Vagina (tissue), 2 donors: ENCODE measurements around the gene CABP1. TPM values are rescaled to one million over a fixed set of nuclear protein-coding genes. Genes with fewer than 3 reads are reported as not detected.

ENCODE experiments used
- DNase-seq, 2 donors: peaks; one replicate each; pipeline ENCODE4 v3.0.0-alpha.2; 2017; ENCODE audit errors: extremely low spot score in 2 of 2
- H3K27ac ChIP-seq: fragments of 200-600 bp; sonication (generic); one replicate; pipeline ENCODE4 v1.5.1; 2019
- H3K27me3 ChIP-seq: fragments of 200-600 bp; sonication (generic); one replicate; pipeline ENCODE4 v1.5.1; 2019
- H3K36me3 ChIP-seq, 2 donors: fragments of 200-600 bp; sonication (generic); one replicate each; pipeline ENCODE4 v1.5.1; 2017 to 2019
- H3K4me1 ChIP-seq: fragments of 200-600 bp; sonication (generic); one replicate; pipeline ENCODE4 v1.5.1; 2019
- H3K4me3 ChIP-seq, 2 donors: fragments of 200-600 bp; sonication (generic); 1 replicate in 1 of 2; 2 replicates in 1 of 2; pipeline ENCODE4 v1.5.1; 2016 to 2019
- H3K9me3 ChIP-seq: fragments of 200-600 bp; sonication (generic); one replicate; pipeline ENCODE4 v1.5.1; 2019
- POLR2A ChIP-seq, 2 donors: fragments of 450-650 bp; IDR thresholded peaks; one replicate each; pipeline ENCODE4 v1.6.1; 2017; ENCODE audit warnings: antibody characterized with exemption in 2 of 2, mild to moderate bottlenecking in 2 of 2, moderate library complexity in 2 of 2
- POLR2AphosphoS5 ChIP-seq, 2 donors: sonication (generic); formaldehyde crosslinking; IDR thresholded peaks; one replicate each; pipeline ENCODE4 v1.9.0; 2017; ENCODE audit warnings: antibody characterized with exemption in 2 of 2, mild to moderate bottlenecking in 2 of 2, low read depth in 1 of 2; ENCODE audit not compliant: insufficient read depth in 1 of 2
- intact Hi-C: fragments of 100-400 bp; cut with DNase I; formaldehyde crosslinking; loops from one replicate; pipeline ENCODE4 v1.15.1; 2023
- total RNA-seq: library from RNA; depleted of rRNA; stranded (reverse); fragments of >200 nt; gene quantifications from one replicate; pipeline ENCODE4 v1.2.3, GENCODE V29; 2016
- TF ChIP-seq, protein P1 (sequence below), 3 experiments: fragments of 450-650 bp in 2 of 3; fragments of 200-600 bp in 1 of 3; sonication (generic) in 1 of 3; IDR thresholded peaks; one replicate each; pipeline ENCODE4 v1.5.1; 2017 to 2019; ENCODE audit warnings: antibody characterized with exemption in 3 of 3, mild to moderate bottlenecking in 2 of 3, moderate library complexity in 2 of 3

CABP1 gene
- total RNA-seq, 1 donor from 2014 or later = 0.49 TPM

DNA sequence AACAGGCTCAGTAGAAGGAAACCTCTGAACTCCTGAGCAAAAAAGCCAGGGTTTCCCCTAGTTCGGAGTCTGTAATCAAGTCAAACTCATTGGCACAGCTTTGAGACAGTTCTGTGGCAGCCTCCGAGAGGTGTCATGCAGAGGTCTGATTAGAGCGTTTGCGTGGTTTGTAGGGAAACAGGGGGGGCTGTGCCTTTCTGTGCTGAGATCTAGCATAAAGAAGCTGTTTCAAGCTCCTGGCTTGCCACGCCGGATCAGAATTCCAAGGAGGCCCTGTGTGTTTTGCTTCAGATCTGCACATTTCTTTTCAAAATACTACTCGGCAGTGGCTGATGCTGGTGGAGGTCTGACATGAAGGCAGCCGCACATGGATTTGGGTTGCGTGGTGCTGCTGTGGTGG, 1.7 kb downstream of the CABP1 start:
- Histone ChIP-seq H3K36me3 (no peaks in the 10 kb centered on the region), H3K9me3 (no peaks in the 10 kb centered on the region), H3K4me3 (no peak overlapping the region), H3K27ac (no peak overlapping the region), H3K27me3 (no peaks in the 10 kb centered on the region), H3K4me1 (peaks cover 13% of the 10 kb centered on the region)
- intact Hi-C loops = loop anchor here (5.0 kb wide), 1 partner anchor 325 kb away; no protein-coding TSS in a partner anchor
- no peak for DNase-seq
- TF ChIP-seq, protein P1, sequence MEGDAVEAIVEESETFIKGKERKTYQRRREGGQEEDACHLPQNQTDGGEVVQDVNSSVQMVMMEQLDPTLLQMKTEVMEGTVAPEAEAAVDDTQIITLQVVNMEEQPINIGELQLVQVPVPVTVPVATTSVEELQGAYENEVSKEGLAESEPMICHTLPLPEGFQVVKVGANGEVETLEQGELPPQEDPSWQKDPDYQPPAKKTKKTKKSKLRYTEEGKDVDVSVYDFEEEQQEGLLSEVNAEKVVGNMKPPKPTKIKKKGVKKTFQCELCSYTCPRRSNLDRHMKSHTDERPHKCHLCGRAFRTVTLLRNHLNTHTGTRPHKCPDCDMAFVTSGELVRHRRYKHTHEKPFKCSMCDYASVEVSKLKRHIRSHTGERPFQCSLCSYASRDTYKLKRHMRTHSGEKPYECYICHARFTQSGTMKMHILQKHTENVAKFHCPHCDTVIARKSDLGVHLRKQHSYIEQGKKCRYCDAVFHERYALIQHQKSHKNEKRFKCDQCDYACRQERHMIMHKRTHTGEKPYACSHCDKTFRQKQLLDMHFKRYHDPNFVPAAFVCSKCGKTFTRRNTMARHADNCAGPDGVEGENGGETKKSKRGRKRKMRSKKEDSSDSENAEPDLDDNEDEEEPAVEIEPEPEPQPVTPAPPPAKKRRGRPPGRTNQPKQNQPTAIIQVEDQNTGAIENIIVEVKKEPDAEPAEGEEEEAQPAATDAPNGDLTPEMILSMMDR (IDR thresholded peaks at IDR 0.05) = no peak
- TF ChIP-seq POLR2A (IDR thresholded peaks at IDR 0.05) = no peak
- no peak for TF ChIP-seq POLR2AphosphoS5 (IDR thresholded peaks at IDR 0.05; ENCODE audit: insufficient read depth in 1 of 2, low read depth in 1 of 2)

DNA sequence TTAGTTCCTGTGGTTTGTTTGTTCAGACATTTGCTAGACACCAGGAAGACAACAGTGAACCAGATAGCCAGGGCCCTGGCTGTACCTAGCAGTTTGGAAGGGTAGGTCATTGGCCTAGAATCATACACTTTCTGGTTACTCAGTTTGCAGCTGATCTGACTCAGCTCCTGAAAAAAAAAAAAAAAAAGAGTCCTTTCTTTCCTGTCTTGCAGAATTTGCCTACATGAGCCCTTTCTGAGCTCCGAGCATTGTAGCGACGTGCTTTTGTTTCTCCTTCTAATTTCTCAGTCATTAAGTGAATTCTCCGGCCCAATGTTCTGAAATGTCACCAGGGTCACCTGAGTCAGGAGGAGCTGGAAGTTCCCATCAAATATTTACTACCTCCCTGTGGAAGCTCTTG, 2.4 kb downstream of the CABP1 start:
- H3K9me3 ChIP-seq = no peaks in the 10 kb centered on the region
- H3K36me3 ChIP-seq = no peaks in the 10 kb centered on the region
- intact Hi-C loops = loop anchor here (5.0 kb wide), 1 partner anchor 324 kb away; no protein-coding TSS in a partner anchor
- H3K27ac ChIP-seq = no peak overlapping the region
- no peak overlapping the region for H3K4me3 ChIP-seq
- DNase-seq = no peak
- no peaks in the 10 kb centered on the region for H3K27me3 ChIP-seq
- TF ChIP-seq POLR2A (IDR thresholded peaks at IDR 0.05) = no peak
- TF ChIP-seq, protein P1 (IDR thresholded peaks at IDR 0.05) = no peak
- no peak for TF ChIP-seq POLR2AphosphoS5 (IDR thresholded peaks at IDR 0.05; ENCODE audit: insufficient read depth in 1 of 2, low read depth in 1 of 2)
- H3K4me1 ChIP-seq = peaks cover 13% of the 10 kb centered on the region

DNA sequence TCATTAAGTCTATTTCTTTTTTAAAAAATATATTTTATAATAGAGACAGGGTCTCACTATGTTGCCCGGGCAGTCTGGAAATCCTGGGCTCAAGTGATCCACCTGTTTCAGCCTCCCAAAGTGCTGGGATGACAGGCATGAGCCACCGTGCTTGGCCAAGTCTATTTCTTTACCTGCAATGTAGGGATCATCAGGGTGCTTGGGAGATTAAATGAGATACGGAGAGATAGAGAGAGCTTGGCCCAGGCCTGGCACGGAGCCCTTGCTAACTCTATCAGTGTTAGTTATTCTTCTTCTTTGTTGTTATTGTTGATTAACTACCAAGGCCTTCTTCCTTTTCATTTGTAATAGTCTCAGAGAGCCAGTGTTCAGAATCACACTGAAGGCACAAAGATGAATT, 3.1 kb downstream of the CABP1 start:
- no peak for DNase-seq
- Histone ChIP-seq H3K36me3 (no peaks in the 10 kb centered on the region), H3K9me3 (no peaks in the 10 kb centered on the region), H3K4me3 (no peak overlapping the region), H3K27ac (no peak overlapping the region), H3K4me1 (peaks cover 13% of the 10 kb centered on the region), H3K27me3 (no peaks in the 10 kb centered on the region)
- TF ChIP-seq POLR2A (IDR thresholded peaks at IDR 0.05) (no peak), POLR2AphosphoS5 (IDR thresholded peaks at IDR 0.05; ENCODE audit: insufficient read depth in 1 of 2, low read depth in 1 of 2) (no peak)
- TF ChIP-seq, protein P1 (IDR thresholded peaks at IDR 0.05) = no peak
- intact Hi-C loops = loop anchor here (5.0 kb wide), 1 partner anchor 324 kb away; no protein-coding TSS in a partner anchor

DNA sequence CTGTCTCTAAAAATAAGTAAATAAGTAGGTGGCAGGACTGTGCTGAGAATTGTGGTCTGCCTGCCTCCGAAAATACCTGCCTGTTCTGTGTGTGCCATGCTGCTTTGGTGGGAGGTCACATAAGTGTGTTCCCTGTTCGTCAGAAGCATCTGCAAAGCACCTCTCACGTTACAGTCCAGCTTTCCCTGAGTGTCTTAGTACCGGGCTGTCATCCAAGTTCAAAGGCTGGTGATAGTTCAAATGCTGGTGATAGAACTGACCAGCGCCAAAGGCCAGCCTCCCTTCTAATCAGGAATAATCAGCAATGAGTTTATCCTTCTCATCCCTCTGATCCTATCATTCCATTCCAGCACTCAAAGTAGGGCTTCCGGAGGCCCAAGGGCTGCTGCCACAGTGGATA, 5.6 kb downstream of the CABP1 start:
- Histone ChIP-seq H3K4me3 (no peak overlapping the region), H3K9me3 (no peaks in the 10 kb centered on the region), H3K36me3 (no peaks in the 10 kb centered on the region), H3K27ac (no peak overlapping the region), H3K27me3 (no peaks in the 10 kb centered on the region), H3K4me1 (peaks cover 19% of the 10 kb centered on the region)
- TF ChIP-seq POLR2A (IDR thresholded peaks at IDR 0.05) (no peak), POLR2AphosphoS5 (IDR thresholded peaks at IDR 0.05; ENCODE audit: insufficient read depth in 1 of 2, low read depth in 1 of 2) (no peak)
- TF ChIP-seq, protein P1 (IDR thresholded peaks at IDR 0.05) = no peak
- intact Hi-C loops = loop anchor here (2.0 to 5.0 kb wide), 3 partner anchors 41 to 65 kb away; partner anchors contain the start of genes MLEC, POP5 and UNC119B
- DNase-seq = no peak

DNA sequence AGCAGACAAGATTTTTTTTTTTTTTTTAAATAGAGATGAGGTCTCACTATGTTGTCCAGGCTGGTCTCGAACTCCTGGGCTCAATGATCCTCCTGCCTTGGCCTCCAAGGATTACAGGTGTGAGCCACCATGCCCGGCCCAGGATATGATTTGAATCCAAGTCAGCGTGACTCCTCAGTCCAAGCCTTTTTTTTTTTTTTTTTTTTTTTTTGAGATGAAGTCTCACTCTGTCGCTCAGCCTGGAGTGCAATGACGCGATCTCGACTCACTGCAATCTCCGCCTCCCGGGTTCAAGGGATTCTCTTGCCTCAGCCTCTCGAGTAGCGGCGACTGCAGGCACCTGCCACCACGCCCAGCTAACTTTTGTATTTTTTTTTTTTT, 6.9 kb downstream of the CABP1 start:
- no peak overlapping the region for H3K4me3 ChIP-seq
- no peak for DNase-seq
- H3K36me3 ChIP-seq = no peaks in the 10 kb centered on the region
- intact Hi-C loops = loop anchor here (2.0 to 5.0 kb wide), 3 partner anchors 39 to 65 kb away; partner anchors contain the start of genes MLEC, POP5 and UNC119B
- no peak for TF ChIP-seq POLR2A (IDR thresholded peaks at IDR 0.05)
- TF ChIP-seq POLR2AphosphoS5 (IDR thresholded peaks at IDR 0.05; ENCODE audit: insufficient read depth in 1 of 2, low read depth in 1 of 2) = no peak
- TF ChIP-seq, protein P1 (IDR thresholded peaks at IDR 0.05) = no peak
- peaks cover 12% of the 10 kb centered on the region for H3K4me1 ChIP-seq
- no peaks in the 10 kb centered on the region for H3K27me3 ChIP-seq
- no peak overlapping the region for H3K27ac ChIP-seq
- no peaks in the 10 kb centered on the region for H3K9me3 ChIP-seq
